ENCODE data around the gene STK11. TPM values are rescaled to one million over a fixed set of nuclear protein-coding genes. Genes with fewer than 3 reads are reported as not detected.
"Not testable (repeated sequence)": the region's sequence is repeated elsewhere in the genome, so short reads cannot be mapped to it uniquely, and the experiment has no call there.

STK11 gene
- total RNA-seq, 4 donors from 2014 or later: 91.5 to 194 (median 149) TPM

GRCh38 chr19:1206864-1207450 lies 1.4 kb downstream of the STK11 start:
- Histone ChIP-seq H3K27ac (peak overlapping the region; percentile 94 to 98 (median 96)), H3K36me3 (no peaks in the 10 kb centered on the region), H3K9me3 (no peaks in the 10 kb centered on the region), H3K4me3 (peak overlapping the region; percentile 83 to 94 (median 86)), H3K27me3 (no peaks in the 10 kb centered on the region), H3K4me1 (peaks cover 39 to 49% of the 10 kb centered on the region in 2 donors)
- intact Hi-C loops (cut with DNase I; ENCODE audit: low total_unique reads): no loop called here
- no peak for DNase-seq
- TF ChIP-seq POLR2A (IDR thresholded peaks at IDR 0.05): no peak
- no peak for TF ChIP-seq CTCF (IDR thresholded peaks at IDR 0.05 in 4 of 5, conservative IDR thresholded peaks at IDR 0.05 in 1 of 5)
- peak; percentile 2 to 8 for ATAC-seq
- in situ Hi-C loops (cut with MboI; ENCODE audit: low sequenced_read_pairs in 4 of 4): no loop called here

- H3K4me1 ChIP-seq: peaks cover 53 to 65% of the 10 kb centered on the region in 2 donors
- H3K27ac ChIP-seq: peak overlapping the region; percentile 94 to 98 (median 96)
- H3K36me3 ChIP-seq; in situ Hi-C loops (cut with MboI; ENCODE audit: low sequenced_read_pairs in 4 of 4); intact Hi-C loops (cut with DNase I; ENCODE audit: low total_unique reads); H3K9me3 ChIP-seq; H3K4me3 ChIP-seq; H3K27me3 ChIP-seq; ATAC-seq: not testable (repeated sequence)
- peak in 1 of 2 donors; percentile 28 for DNase-seq
These were observed 3.3 kb downstream of the STK11 start for GRCh38 chr19:1208830-1209229.

GRCh38 chr19:1210227-1210538 lies 4.6 kb downstream of the STK11 start:
- Histone ChIP-seq H3K27me3 (no peaks in the 10 kb centered on the region), H3K4me1 (peaks cover 63 to 74% of the 10 kb centered on the region in 2 donors), H3K36me3 (no peaks in the 10 kb centered on the region), H3K4me3 (no peak overlapping the region), H3K27ac (peak overlapping the region; percentile 94 to 98 (median 96)), H3K9me3 (no peaks in the 10 kb centered on the region)
- TF ChIP-seq CTCF (IDR thresholded peaks at IDR 0.05 in 4 of 5, conservative IDR thresholded peaks at IDR 0.05 in 1 of 5) (no peak), POLR2A (IDR thresholded peaks at IDR 0.05) (no peak)
- in situ Hi-C loops (cut with MboI; ENCODE audit: low sequenced_read_pairs in 4 of 4) (no loop called here), intact Hi-C loops (cut with DNase I; ENCODE audit: low total_unique reads) (loop anchor here (10.0 kb wide), 1 partner anchor 635 kb away; the partner anchor contains the start of gene BSG)
- ATAC-seq (no peak), DNase-seq (peak in 1 of 2 donors; percentile 12)

GRCh38 chr19:1211494-1212234 lies 6.1 kb downstream of the STK11 start:
- no peak for ATAC-seq
- H3K36me3 ChIP-seq: no peaks in the 10 kb centered on the region
- H3K27me3 ChIP-seq: no peaks in the 10 kb centered on the region
- no peaks in the 10 kb centered on the region for H3K9me3 ChIP-seq
- in situ Hi-C loops (cut with MboI; ENCODE audit: low sequenced_read_pairs in 4 of 4): no loop called here
- peak overlapping the region; percentile 94 to 98 (median 96) for H3K27ac ChIP-seq
- H3K4me3 ChIP-seq: no peak overlapping the region
- peak in 1 of 2 donors; percentile 46 for DNase-seq
- TF ChIP-seq POLR2A (IDR thresholded peaks at IDR 0.05) (no peak), CTCF (IDR thresholded peaks at IDR 0.05 in 4 of 5, conservative IDR thresholded peaks at IDR 0.05 in 1 of 5) (no peak)
- intact Hi-C loops (cut with DNase I; ENCODE audit: low total_unique reads): loop anchor here (10.0 kb wide), 1 partner anchor 637 kb away; the partner anchor contains the start of gene BSG
- peaks cover 76 to 88% of the 10 kb centered on the region in 2 donors for H3K4me1 ChIP-seq

All from gastrocnemius medialis (tissue), 4 donors.